Esophagus squamous epithelium (tissue), 5 donors: ENCODE results near the gene SLC27A5. TPM values are rescaled to one million over a fixed set of nuclear protein-coding genes. Genes with fewer than 3 reads are reported as not detected.

Source experiments
- DNase-seq: peaks from one replicate; lab custom pipeline; 2025; lab: John Stamatoyannopoulos, UW
- H3K27ac ChIP-seq, 4 donors: fragments of 200-600 bp; sonication (generic); one replicate each; pipeline ENCODE4 v1.5.1; 2016 to 2019; ENCODE audit warnings: mild to moderate bottlenecking in 1 of 4
- H3K27me3 ChIP-seq, 4 donors: fragments of 200-600 bp; sonication (generic); 1 replicate in 3 of 4; 2 replicates in 1 of 4; pipeline versions ENCODE4 v1.5.1 to v1.6.0; 2017 to 2021; ENCODE audit warnings: antibody characterized with exemption in 1 of 4
- H3K36me3 ChIP-seq, 3 donors: fragments of 200-600 bp; sonication (generic); one replicate each; pipeline ENCODE4 v1.5.1; 2016 to 2019
- H3K4me1 ChIP-seq, 3 donors: fragments of 200-600 bp; sonication (generic); one replicate each; pipeline ENCODE4 v1.5.1; 2017 to 2019
- H3K4me3 ChIP-seq, 4 donors: fragments of 200-600 bp; sonication (generic); 1 replicate in 3 of 4; 2 replicates in 1 of 4; pipeline ENCODE4 v1.5.1; 2016 to 2019; ENCODE audit warnings: mild to moderate bottlenecking in 2 of 4, moderate library complexity in 1 of 4
- H3K9me3 ChIP-seq, 3 donors: fragments of 200-600 bp; sonication (generic); one replicate each; pipeline ENCODE4 v1.5.1; 2016 to 2019
- POLR2A ChIP-seq, 4 donors: fragments of 450-650 bp; IDR thresholded peaks; one replicate each; pipeline ENCODE4 v1.6.1; 2017; ENCODE audit warnings: antibody characterized with exemption in 4 of 4, mild to moderate bottlenecking in 4 of 4, moderate library complexity in 3 of 4
- WGBS, 2 donors: methylation state at CpG; one replicate each; pipeline ENCODE4 v1.1.5; 2018; 5-methylcytosine and 5-hydroxymethylcytosine counted together
- intact Hi-C: fragments of 100-400 bp; cut with DNase I; formaldehyde crosslinking; loops from one replicate; pipeline ENCODE4 v1.15.0; 2022
- total RNA-seq, 4 donors: library from RNA; depleted of rRNA; stranded (reverse); fragments of >200 nt; gene quantifications; one replicate each; pipeline ENCODE4 v1.1.0, GENCODE V29; 2016
- TF ChIP-seq, protein P1 (sequence below), 6 experiments: fragments of 450-650 bp in 4 of 6; fragments of 200-600 bp in 2 of 6; sonication (generic) in 2 of 6; IDR thresholded peaks; one replicate each; pipeline ENCODE4 v1.5.1; 2016 to 2019; ENCODE audit warnings: antibody characterized with exemption in 6 of 6, mild to moderate bottlenecking in 4 of 6, moderate library complexity in 4 of 6
- donor health status: DM: yes; HTN: yes; CAD: no.

SLC27A5 gene
- total RNA-seq, 4 donors from 2014 or later, result 1.9 to 5.3 (median 2.6) TPM

DNA sequence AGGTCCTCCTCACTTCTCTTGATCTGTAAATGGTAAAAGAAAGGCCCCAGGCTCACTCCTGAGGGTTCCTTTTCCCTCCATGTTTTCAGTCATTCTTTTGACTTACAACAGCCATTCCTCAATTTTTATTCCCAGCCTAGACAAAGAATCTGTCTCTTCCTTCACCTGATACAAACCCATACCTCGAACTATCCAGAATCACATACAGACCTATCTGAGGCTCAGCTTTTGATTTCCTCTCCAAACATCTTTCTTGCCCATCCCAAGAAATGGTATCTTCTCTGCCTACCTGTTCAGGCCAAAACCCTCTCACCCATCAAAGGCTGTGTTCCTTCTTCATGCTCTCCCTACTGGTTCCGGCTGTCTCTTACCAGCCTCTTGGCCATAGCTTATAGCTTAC lies 40.9 kb upstream of the SLC27A5 start:
- H3K27me3 ChIP-seq, result no peaks in the 10 kb centered on the region
- 80 to 89% methylated on average over 2 of the region's 2 CpGs for WGBS, 2 donors
- no peak overlapping the region for H3K4me3 ChIP-seq
- intact Hi-C loops, result no loop called here
- H3K9me3 ChIP-seq, result no peaks in the 10 kb centered on the region
- H3K36me3 ChIP-seq, result peaks cover 39 to 79% (median 62%) of the 10 kb centered on the region in 3 donors
- DNase-seq, result no peak
- peaks cover 24 to 57% (median 32%) of the 10 kb centered on the region in 3 donors for H3K4me1 ChIP-seq
- H3K27ac ChIP-seq, result no peak overlapping the region
- TF ChIP-seq, protein P1, sequence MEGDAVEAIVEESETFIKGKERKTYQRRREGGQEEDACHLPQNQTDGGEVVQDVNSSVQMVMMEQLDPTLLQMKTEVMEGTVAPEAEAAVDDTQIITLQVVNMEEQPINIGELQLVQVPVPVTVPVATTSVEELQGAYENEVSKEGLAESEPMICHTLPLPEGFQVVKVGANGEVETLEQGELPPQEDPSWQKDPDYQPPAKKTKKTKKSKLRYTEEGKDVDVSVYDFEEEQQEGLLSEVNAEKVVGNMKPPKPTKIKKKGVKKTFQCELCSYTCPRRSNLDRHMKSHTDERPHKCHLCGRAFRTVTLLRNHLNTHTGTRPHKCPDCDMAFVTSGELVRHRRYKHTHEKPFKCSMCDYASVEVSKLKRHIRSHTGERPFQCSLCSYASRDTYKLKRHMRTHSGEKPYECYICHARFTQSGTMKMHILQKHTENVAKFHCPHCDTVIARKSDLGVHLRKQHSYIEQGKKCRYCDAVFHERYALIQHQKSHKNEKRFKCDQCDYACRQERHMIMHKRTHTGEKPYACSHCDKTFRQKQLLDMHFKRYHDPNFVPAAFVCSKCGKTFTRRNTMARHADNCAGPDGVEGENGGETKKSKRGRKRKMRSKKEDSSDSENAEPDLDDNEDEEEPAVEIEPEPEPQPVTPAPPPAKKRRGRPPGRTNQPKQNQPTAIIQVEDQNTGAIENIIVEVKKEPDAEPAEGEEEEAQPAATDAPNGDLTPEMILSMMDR (IDR thresholded peaks at IDR 0.05), result no peak
- no peak for TF ChIP-seq POLR2A (IDR thresholded peaks at IDR 0.05)

- Histone ChIP-seq H3K9me3 (no peaks in the 10 kb centered on the region), H3K36me3 (peaks cover 46 to 85% (median 67%) of the 10 kb centered on the region in 3 donors), H3K27me3 (no peaks in the 10 kb centered on the region), H3K27ac (no peak overlapping the region), H3K4me1 (peaks cover 23 to 57% (median 32%) of the 10 kb centered on the region in 3 donors), H3K4me3 (no peak overlapping the region)
- TF ChIP-seq POLR2A (IDR thresholded peaks at IDR 0.05), result no peak
- TF ChIP-seq, protein P1 (IDR thresholded peaks at IDR 0.05), result no peak
- WGBS, 2 donors, result 84 to 89% methylated on average over 12 to 13 of the region's 18 CpGs
- DNase-seq, result no peak
- intact Hi-C loops, result no loop called here
These were observed 40.0 kb upstream of the SLC27A5 start for GRCh38 chr19:58551577-58552471.

GRCh38 chr19:58551123-58551497 lies 39.3 kb upstream of the SLC27A5 start:
- DNase-seq, result no peak
- no peaks in the 10 kb centered on the region for H3K9me3 ChIP-seq
- H3K4me1 ChIP-seq, result peaks cover 27 to 57% (median 32%) of the 10 kb centered on the region in 3 donors
- TF ChIP-seq, protein P1 (IDR thresholded peaks at IDR 0.05), result no peak
- TF ChIP-seq POLR2A (IDR thresholded peaks at IDR 0.05), result no peak
- no peak overlapping the region for H3K4me3 ChIP-seq
- WGBS, 2 donors, result 53 to 60% methylated on average over 1 of the region's 1 CpG
- intact Hi-C loops, result no loop called here
- H3K36me3 ChIP-seq, result peaks cover 41 to 85% (median 59%) of the 10 kb centered on the region in 3 donors
- H3K27ac ChIP-seq, result no peak overlapping the region
- no peaks in the 10 kb centered on the region for H3K27me3 ChIP-seq

GRCh38 chr19:58550362-58551122 lies 38.8 kb upstream of the SLC27A5 start:
- Histone ChIP-seq H3K36me3 (peaks cover 41 to 85% (median 55%) of the 10 kb centered on the region in 3 donors), H3K27ac (no peak overlapping the region), H3K4me3 (no peak overlapping the region), H3K9me3 (no peaks in the 10 kb centered on the region), H3K4me1 (peaks cover 31 to 57% (median 32%) of the 10 kb centered on the region in 3 donors), H3K27me3 (no peaks in the 10 kb centered on the region)
- intact Hi-C loops, result no loop called here
- no peak for DNase-seq
- 75 to 83% methylated on average over 8 to 12 of the region's 13 CpGs for WGBS, 2 donors
- no peak for TF ChIP-seq POLR2A (IDR thresholded peaks at IDR 0.05)
- TF ChIP-seq, protein P1 (IDR thresholded peaks at IDR 0.05), result no peak
